Smooth muscle cell (in vitro differentiated cells): Measurements from ENCODE around the gene FAM83E. TPM values are rescaled to one million over a fixed set of nuclear protein-coding genes. Genes with fewer than 3 reads are reported as not detected.

Experiments
- DNase-seq: peaks from one replicate; lab custom pipeline; 2025; ENCODE audit not compliant: unreplicated experiment; lab: John Stamatoyannopoulos, UW
- H2AFZ ChIP-seq: fragments of 200-600 bp; sonication (generic); 2 replicates; pipeline ENCODE4 v1.6.0; 2016; ENCODE audit warnings: antibody characterized with exemption, low read depth, mild to moderate bottlenecking
- H3F3A ChIP-seq: fragments of 200-600 bp; sonication (generic); 2 replicates; pipeline ENCODE4 v1.6.0; 2017; ENCODE audit warnings: antibody characterized with exemption, low read depth
- H3K27ac ChIP-seq: fragments of 200-600 bp; sonication (generic); 2 replicates; pipeline ENCODE4 v1.5.1; 2016; ENCODE audit warnings: low read depth, mild to moderate bottlenecking
- H3K27me3 ChIP-seq: fragments of 200-600 bp; sonication (generic); 2 replicates; pipeline ENCODE4 v1.6.1; 2016; ENCODE audit warnings: low read depth, mild to moderate bottlenecking
- H3K36me3 ChIP-seq: fragments of 200-600 bp; sonication (generic); 2 replicates; pipeline ENCODE4 v1.5.1; 2016; ENCODE audit warnings: low read depth
- H3K4me1 ChIP-seq: fragments of 200-600 bp; sonication (generic); 2 replicates; pipeline ENCODE4 v1.5.1; 2016; ENCODE audit warnings: low read depth
- H3K4me2 ChIP-seq: fragments of 200-600 bp; sonication (generic); 2 replicates; pipeline ENCODE4 v1.6.0; 2016; ENCODE audit warnings: mild to moderate bottlenecking
- H3K4me3 ChIP-seq: fragments of 200-600 bp; sonication (generic); 2 replicates; pipeline ENCODE4 v1.5.1; 2016; ENCODE audit warnings: mild to moderate bottlenecking
- H3K79me2 ChIP-seq: fragments of 200-600 bp; sonication (generic); 2 replicates; pipeline ENCODE4 v1.6.0; 2016; ENCODE audit warnings: low read depth, mild to moderate bottlenecking
- H3K9ac ChIP-seq: fragments of 200-600 bp; sonication (generic); 2 replicates; pipeline ENCODE4 v1.6.0; 2016; ENCODE audit warnings: low read depth
- H3K9me3 ChIP-seq: fragments of 200-600 bp; sonication (generic); replicated peaks from 2 replicates; pipeline ENCODE4 v1.5.1; 2016; ENCODE audit warnings: low read depth
- H4K20me1 ChIP-seq: fragments of 200-600 bp; sonication (generic); 2 replicates; pipeline ENCODE4 v1.6.0; 2016; ENCODE audit warnings: low read depth
- WGBS: methylation state at CpG from one replicate; pipeline ENCODE4 v1.1.7; 2016; ENCODE audit warnings: low lambda C conversion rate; 5-methylcytosine and 5-hydroxymethylcytosine counted together
- polyA plus RNA-seq: library from polyadenylated mRNA; unstranded; fragments of >200 nt; fragmentation: Nextera tagmentation; extraction: Ambion mirVana; gene quantifications from 2 replicates; pipeline ENCODE4 v1.2.1, GENCODE V29; 2016
- total RNA-seq: library from RNA; depleted of rRNA; stranded (reverse); fragments of >200 nt; gene quantifications from 2 replicates; pipeline ENCODE4 v1.2.3, GENCODE V29; 2014
- TF ChIP-seq, protein P1 (sequence below): fragments of 200-600 bp; sonication (generic); IDR thresholded peaks from 2 replicates; pipeline ENCODE4 v1.5.1; 2017; ENCODE audit warnings: borderline replicate concordance, mild to moderate bottlenecking, antibody characterized with exemption; ENCODE audit not compliant: insufficient read depth, poor library complexity, severe bottlenecking

FAM83E gene
- total and polyA plus RNA-seq, 2 experiments from 2014 or later: 0.49 TPM

- no peak for DNase-seq
- 96% methylated on average over 29 of the region's 34 CpGs for WGBS
- Histone ChIP-seq H3F3A (no peaks in the 10 kb centered on the region), H4K20me1 (no peaks in the 10 kb centered on the region), H3K27ac (no peak overlapping the region), H3K4me2 (no peak overlapping the region), H3K4me3 (no peak overlapping the region), H3K79me2 (no peaks in the 10 kb centered on the region), H3K27me3 (no peaks in the 10 kb centered on the region), H3K36me3 (no peaks in the 10 kb centered on the region), H2AFZ (no peak overlapping the region), H3K4me1 (peaks cover 23% of the 10 kb centered on the region), H3K9me3 (no peaks in the 10 kb centered on the region), H3K9ac (no peak overlapping the region)
- TF ChIP-seq, protein P1, sequence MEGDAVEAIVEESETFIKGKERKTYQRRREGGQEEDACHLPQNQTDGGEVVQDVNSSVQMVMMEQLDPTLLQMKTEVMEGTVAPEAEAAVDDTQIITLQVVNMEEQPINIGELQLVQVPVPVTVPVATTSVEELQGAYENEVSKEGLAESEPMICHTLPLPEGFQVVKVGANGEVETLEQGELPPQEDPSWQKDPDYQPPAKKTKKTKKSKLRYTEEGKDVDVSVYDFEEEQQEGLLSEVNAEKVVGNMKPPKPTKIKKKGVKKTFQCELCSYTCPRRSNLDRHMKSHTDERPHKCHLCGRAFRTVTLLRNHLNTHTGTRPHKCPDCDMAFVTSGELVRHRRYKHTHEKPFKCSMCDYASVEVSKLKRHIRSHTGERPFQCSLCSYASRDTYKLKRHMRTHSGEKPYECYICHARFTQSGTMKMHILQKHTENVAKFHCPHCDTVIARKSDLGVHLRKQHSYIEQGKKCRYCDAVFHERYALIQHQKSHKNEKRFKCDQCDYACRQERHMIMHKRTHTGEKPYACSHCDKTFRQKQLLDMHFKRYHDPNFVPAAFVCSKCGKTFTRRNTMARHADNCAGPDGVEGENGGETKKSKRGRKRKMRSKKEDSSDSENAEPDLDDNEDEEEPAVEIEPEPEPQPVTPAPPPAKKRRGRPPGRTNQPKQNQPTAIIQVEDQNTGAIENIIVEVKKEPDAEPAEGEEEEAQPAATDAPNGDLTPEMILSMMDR: no peak
Measured at GRCh38 chr19:48628486-48629296, 13.8 kb upstream of the FAM83E start.

GRCh38 chr19:48627865-48628314 lies 13.0 kb upstream of the FAM83E start:
- peaks cover 29% of the 10 kb centered on the region for H3K4me1 ChIP-seq
- no peak overlapping the region for H2AFZ ChIP-seq
- H3K27me3 ChIP-seq: no peaks in the 10 kb centered on the region
- H3K27ac ChIP-seq: no peak overlapping the region
- H3F3A ChIP-seq: no peaks in the 10 kb centered on the region
- H3K9ac ChIP-seq: no peak overlapping the region
- no peak overlapping the region for H3K4me3 ChIP-seq
- no peaks in the 10 kb centered on the region for H3K9me3 ChIP-seq
- H3K4me2 ChIP-seq: no peak overlapping the region
- TF ChIP-seq, protein P1: no peak
- H3K36me3 ChIP-seq: no peaks in the 10 kb centered on the region
- DNase-seq: no peak
- H3K79me2 ChIP-seq: no peaks in the 10 kb centered on the region
- WGBS: 95% methylated on average over 17 of the region's 17 CpGs
- no peaks in the 10 kb centered on the region for H4K20me1 ChIP-seq

DNA sequence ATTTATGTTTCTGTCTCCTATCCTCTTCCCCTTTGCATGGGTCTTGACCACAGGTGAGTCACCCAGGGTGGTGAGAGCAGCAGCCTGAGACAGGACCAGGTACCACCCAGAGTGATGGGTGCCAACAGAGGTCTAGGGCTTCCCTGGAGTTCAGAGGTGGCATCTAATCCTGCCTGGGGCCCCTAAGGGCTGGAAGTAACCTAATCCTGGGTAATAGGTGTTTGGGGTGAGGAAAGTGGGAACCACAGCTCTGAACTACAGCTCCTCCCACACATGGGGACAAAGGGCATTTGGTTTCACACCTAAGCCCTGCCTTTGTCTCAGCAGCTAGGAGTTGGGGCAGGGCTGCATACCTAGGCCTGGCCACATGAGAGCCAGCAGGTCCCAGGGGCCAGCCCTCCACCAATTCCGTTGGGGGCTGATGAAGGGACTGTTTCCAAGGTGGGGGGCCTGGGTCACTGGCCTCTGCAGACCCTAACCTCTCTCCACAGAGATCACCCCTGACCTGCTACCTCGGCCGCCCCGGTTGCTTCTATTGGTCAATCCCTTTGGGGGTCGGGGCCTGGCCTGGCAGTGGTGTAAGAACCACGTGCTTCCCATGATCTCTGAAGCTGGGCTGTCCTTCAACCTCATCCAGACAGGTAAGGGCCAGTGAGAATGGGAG lies 12.5 kb upstream of the FAM83E start:
- WGBS: 91% methylated on average over 6 of the region's 6 CpGs
- no peaks in the 10 kb centered on the region for H3F3A ChIP-seq
- no peak overlapping the region for H3K4me2 ChIP-seq
- no peaks in the 10 kb centered on the region for H3K27me3 ChIP-seq
- H3K4me3 ChIP-seq: no peak overlapping the region
- no peaks in the 10 kb centered on the region for H3K36me3 ChIP-seq
- H4K20me1 ChIP-seq: no peaks in the 10 kb centered on the region
- no peaks in the 10 kb centered on the region for H3K9me3 ChIP-seq
- H2AFZ ChIP-seq: no peak overlapping the region
- H3K9ac ChIP-seq: no peak overlapping the region
- TF ChIP-seq, protein P1: no peak
- DNase-seq: no peak
- no peak overlapping the region for H3K27ac ChIP-seq
- H3K4me1 ChIP-seq: peaks cover 29% of the 10 kb centered on the region
- H3K79me2 ChIP-seq: no peaks in the 10 kb centered on the region
